Urinary bladder (tissue), 4 donors: ENCODE data around the gene MACROD2. TPM values are rescaled to one million over a fixed set of nuclear protein-coding genes. Genes with fewer than 3 reads are reported as not detected.

Experiments used
- DNase-seq: peaks from one replicate; pipeline ENCODE4 v3.0.0-alpha.2; 2015; ENCODE audit errors: extremely low spot score
- H3K27ac ChIP-seq: one replicate; pipeline ENCODE4 v1.5.1; 2013; ENCODE audit warnings: low read depth, mild to moderate bottlenecking, moderate library complexity
- H3K36me3 ChIP-seq: one replicate; pipeline ENCODE4 v1.6.1; 2013; ENCODE audit warnings: mild to moderate bottlenecking, moderate library complexity; ENCODE audit not compliant: insufficient read depth
- H3K4me1 ChIP-seq: one replicate; pipeline ENCODE4 v1.6.1; 2013; ENCODE audit warnings: mild to moderate bottlenecking, moderate library complexity; ENCODE audit not compliant: insufficient read depth
- H3K4me3 ChIP-seq: one replicate; pipeline ENCODE4 v1.5.1; 2013; ENCODE audit warnings: low read depth, low read length
- WGBS: extraction: QIAGEN DNeasy Blood & Tissue Kit; methylation state at CpG from one replicate; pipeline ENCODE4 v1.1.7; 2013; 5-methylcytosine and 5-hydroxymethylcytosine counted together
- polyA plus RNA-seq: library from polyadenylated mRNA; stranded (reverse); fragments of 200-250 nt; gene quantifications from one replicate; pipeline ENCODE4 v1.2.3, GENCODE V29; 2013
- total RNA-seq: library from RNA; depleted of rRNA; stranded (reverse); fragments of >200 nt; gene quantifications from one replicate; pipeline ENCODE4 v1.2.3, GENCODE V29; 2014
- donor health status: healthy with polysubstance abuse.
- donor health status: healthy.

The MACROD2 gene
- total and polyA plus RNA-seq, 2 donors, result 3.0 to 28.2 TPM

DNA sequence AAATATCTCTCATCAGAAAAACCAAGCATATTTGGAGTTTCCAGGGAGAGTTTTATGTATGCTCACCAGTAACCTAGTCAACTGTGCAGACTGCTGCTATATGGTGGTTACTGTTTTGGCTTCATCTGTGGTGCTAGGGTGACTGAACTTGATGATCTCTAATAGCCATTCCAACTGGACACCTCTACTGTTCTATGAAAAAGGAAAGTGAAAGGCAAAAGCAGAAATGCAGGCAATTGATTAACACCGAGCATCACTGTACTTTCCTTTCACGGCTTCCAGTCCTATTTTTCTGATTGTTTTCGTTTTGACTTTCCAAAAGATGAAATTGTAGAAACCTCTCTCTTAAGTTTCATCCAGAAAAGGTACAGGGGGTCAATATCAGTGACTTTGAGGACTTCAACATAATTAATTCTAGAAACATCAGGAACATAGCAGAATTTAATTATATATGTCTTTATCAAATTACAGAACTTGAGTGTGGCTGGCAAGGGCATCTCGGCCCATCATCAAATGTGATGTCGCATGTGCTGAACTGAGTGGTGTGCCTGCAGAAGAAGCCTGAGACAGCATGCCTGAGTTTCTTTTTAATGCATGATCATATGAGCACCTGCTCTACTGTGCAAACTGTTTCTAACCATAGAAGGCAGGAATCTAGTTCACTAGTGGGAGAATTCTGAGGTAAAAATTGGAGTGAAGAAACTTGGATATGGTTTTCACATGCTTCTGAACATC lies 806.4 kb downstream of the MACROD2 start:
- no peak for DNase-seq
- WGBS, result 96% methylated on average over 5 of the region's 5 CpGs
- Histone ChIP-seq H3K27ac (no peak overlapping the region), H3K36me3 (no peaks in the 10 kb centered on the region), H3K4me1 (no peaks in the 10 kb centered on the region), H3K4me3 (no peak overlapping the region)

DNA sequence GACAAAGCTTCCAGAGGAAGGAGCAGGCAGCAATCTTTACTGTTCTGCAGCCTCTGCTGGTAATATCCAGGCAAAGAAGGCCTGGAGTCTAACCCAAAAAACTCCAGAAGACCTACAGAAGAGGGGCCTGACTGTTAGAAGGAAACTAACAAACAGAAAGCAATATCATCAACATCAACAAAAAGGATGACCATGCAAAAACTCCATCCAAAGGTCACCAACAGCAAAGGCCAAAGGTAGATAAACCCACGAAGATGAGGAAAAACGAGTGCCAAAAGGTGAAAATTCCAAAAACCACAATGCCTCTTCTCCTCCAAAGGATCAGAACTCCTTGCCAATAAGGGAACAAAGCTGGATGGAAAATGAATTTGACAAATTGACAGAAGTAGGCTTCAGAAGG lies 811.9 kb downstream of the MACROD2 start:
- no peaks in the 10 kb centered on the region for H3K4me1 ChIP-seq
- H3K27ac ChIP-seq, result no peak overlapping the region
- DNase-seq, result no peak
- no peak overlapping the region for H3K4me3 ChIP-seq
- 85% methylated on average over 2 of the region's 2 CpGs for WGBS
- no peaks in the 10 kb centered on the region for H3K36me3 ChIP-seq

DNA sequence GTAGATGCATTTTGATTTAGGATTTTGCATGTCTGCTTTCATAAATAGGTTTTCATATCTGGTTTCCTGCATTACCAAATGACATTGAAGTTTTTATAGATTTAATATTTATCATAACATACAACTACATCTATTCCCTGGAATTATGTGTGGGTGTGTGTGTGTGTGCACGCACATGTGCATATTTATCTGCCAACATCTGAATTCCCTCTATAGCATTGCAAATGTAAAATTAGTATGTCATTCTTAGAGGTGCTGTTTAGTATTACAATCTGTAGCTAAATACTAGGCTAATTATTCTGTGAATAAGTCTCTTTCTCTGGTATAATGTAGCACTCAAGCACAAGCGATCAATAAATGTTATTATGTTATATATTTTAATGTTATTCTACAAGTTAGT lies 820.0 kb downstream of the MACROD2 start:
- H3K36me3 ChIP-seq, result no peaks in the 10 kb centered on the region
- no peaks in the 10 kb centered on the region for H3K4me1 ChIP-seq
- 90% methylated on average over 2 of the region's 2 CpGs for WGBS

DNA sequence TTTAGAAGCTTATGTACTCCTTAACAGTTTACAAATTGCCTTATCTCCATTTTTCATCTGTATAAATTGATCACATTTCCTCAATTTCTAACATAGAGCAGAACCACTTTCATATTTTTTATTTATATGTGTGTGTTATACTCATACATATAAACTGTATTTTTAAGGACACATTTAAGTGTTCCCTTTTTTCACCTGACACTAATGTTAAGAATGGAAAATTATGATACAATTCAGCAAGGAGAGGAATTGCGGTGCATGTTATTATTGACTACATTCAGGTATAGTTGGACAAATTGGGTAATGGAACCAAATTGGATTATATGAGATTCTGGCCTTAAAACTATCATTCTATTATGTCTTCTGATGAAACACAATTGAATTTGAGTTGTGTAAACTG lies 821.2 kb downstream of the MACROD2 start:
- Histone ChIP-seq H3K4me3 (no peak overlapping the region), H3K27ac (no peak overlapping the region), H3K4me1 (no peaks in the 10 kb centered on the region), H3K36me3 (no peaks in the 10 kb centered on the region)
- 99% methylated on average over 1 of the region's 1 CpG for WGBS
- no peak for DNase-seq

More for the DNA sequence above, 820.0 kb downstream of the MACROD2 start:
- Histone ChIP-seq H3K27ac (no peak overlapping the region), H3K4me3 (no peak overlapping the region)
- no peak for DNase-seq

DNA sequence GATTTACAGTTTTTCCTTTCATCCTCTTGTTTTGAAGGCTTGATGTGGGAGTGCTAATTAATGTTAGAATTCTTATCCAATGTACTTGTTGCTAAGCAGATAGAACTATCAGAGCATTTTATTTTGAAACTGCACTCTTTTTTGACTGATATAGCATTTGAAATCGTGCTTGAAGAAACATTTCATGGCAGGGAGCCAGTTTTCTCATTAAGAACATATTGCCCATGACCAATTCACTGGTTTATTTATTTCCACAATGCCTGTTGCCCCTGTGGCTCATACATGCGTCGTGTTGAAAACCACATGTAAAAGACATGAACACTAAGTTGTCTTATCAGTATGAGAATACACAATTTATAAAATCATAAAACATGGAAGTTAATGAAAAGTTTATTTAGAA lies 821.8 kb downstream of the MACROD2 start:
- Histone ChIP-seq H3K4me1 (no peaks in the 10 kb centered on the region), H3K27ac (no peak overlapping the region), H3K36me3 (no peaks in the 10 kb centered on the region), H3K4me3 (no peak overlapping the region)
- no peak for DNase-seq
- WGBS, result 50% methylated on average over 3 of the region's 3 CpGs

DNA sequence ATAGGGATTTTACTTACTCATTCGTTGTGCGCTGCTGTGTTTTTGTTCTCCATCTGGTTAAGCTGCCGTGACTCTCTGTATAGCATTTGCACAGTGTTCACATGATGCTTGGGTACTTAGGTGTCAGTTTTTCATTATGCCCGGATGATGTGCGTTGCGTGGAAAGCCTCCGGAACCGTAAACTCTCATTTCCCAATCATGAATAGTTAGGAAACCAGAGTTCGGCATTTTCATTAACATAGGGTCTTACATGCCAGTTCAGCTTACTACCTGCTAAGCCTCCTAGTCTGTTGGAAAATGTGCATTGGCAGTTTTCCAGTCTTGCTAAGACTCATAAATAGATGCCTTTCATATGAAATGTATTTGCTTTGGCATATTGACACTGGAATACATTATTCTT lies 825.5 kb downstream of the MACROD2 start:
- Histone ChIP-seq H3K4me3 (no peak overlapping the region), H3K27ac (no peak overlapping the region), H3K4me1 (no peaks in the 10 kb centered on the region), H3K36me3 (no peaks in the 10 kb centered on the region)
- DNase-seq, result no peak
- 84% methylated on average over 9 of the region's 9 CpGs for WGBS

DNA sequence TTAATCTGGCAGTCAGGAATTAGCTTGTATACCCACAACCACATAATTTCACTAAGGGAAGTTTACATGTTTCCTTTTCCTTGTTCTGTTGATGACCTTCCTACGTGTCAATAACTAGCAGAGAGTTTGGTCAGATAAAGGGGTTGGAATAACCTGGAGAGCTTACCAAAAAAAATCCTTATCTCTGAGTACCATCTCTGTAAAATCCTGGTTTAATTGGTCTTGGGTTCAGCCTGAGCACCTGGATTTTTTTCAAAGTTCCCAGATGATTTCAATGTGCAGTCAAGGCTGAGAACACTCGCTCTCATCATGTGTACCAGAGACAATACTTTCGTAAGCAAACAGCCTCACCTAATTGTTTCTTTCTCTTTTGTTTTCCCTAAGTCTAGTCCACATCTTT lies 825.9 kb downstream of the MACROD2 start:
- H3K36me3 ChIP-seq, result no peaks in the 10 kb centered on the region
- no peaks in the 10 kb centered on the region for H3K4me1 ChIP-seq
- 86% methylated on average over 3 of the region's 3 CpGs for WGBS
- H3K27ac ChIP-seq, result no peak overlapping the region
- DNase-seq, result no peak
- no peak overlapping the region for H3K4me3 ChIP-seq

DNA sequence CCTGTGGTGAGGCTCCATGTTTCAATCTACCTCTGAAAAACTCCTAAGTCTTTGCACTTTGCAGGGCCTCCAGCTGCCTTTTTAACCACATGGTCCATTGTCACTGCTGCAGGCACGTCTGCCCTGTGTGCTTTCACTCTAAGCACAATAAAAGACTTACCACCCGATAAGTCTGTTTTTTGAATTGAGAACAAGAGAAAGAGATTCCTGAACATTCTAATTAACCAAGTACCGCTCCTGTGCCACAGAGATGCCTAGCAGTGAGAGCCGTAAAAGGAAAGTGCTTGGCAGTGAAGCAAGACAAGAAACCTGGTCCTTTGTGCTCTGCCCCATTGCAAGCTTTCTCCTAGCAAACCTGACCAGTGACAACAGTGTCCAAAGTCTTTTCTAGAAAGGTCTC lies 829.7 kb downstream of the MACROD2 start:
- no peak overlapping the region for H3K4me3 ChIP-seq
- no peaks in the 10 kb centered on the region for H3K4me1 ChIP-seq
- no peak for DNase-seq
- WGBS, result 90% methylated on average over 4 of the region's 4 CpGs
- H3K27ac ChIP-seq, result no peak overlapping the region
- no peaks in the 10 kb centered on the region for H3K36me3 ChIP-seq

DNA sequence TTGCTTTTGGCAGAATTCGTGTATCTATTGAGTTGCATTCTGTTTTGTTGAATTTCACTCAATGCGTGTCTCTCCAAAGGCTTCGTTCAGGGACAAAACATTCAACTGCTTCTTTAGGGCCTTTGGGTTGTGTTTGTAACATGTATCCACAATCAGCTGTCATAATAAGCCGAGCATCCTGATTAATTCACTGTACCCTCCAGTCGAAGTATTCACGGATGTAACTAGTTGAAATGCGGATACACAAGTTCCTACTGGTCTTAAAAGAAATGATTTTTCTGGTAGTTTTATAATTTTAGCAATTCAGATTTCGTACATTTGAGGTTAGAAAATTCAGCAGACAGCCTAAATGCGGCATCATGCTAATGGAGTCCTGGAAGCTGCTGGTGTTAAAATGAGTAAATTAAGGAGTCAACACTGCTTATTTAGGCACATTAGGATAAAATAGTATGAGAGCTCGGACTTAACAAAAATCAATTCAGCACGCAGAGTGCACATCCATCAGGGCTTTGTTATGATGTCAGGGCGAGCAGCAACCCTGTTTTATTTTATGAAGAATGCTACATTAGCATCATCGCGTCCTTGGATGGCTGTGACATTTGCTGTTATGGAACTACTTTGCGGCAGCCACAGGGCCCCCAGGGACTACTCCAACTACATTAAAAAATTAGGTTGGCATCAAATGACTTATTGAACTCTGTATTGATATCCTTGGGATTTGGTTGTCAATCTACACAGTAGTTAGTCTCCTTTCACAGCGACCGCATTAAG lies 831.4 kb downstream of the MACROD2 start:
- Histone ChIP-seq H3K4me3 (no peak overlapping the region), H3K27ac (no peak overlapping the region), H3K4me1 (no peaks in the 10 kb centered on the region), H3K36me3 (no peaks in the 10 kb centered on the region)
- WGBS, result 88% methylated on average over 17 of the region's 17 CpGs
- no peak for DNase-seq

DNA sequence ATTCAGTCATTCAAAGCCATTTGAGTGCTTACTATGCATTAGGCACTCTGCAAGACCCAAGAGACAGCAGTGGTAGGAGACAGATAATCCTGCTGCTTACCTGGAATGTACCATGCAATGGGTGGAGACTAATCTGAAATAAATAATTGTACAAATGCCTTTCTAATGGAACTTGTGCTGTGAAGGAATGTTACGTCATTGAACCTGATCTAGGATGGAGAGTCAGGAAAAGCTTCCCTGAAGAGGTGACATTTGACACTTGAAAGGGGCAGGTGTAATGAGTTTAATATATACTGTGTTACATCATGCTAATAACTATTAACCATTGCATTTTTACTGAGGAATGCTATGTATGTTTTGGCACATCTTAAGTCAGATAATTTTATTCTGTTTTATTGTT lies 833.1 kb downstream of the MACROD2 start:
- DNase-seq, result no peak
- Histone ChIP-seq H3K36me3 (no peaks in the 10 kb centered on the region), H3K4me3 (no peak overlapping the region), H3K4me1 (no peaks in the 10 kb centered on the region), H3K27ac (no peak overlapping the region)
- WGBS, result 88% methylated on average over 1 of the region's 1 CpG

DNA sequence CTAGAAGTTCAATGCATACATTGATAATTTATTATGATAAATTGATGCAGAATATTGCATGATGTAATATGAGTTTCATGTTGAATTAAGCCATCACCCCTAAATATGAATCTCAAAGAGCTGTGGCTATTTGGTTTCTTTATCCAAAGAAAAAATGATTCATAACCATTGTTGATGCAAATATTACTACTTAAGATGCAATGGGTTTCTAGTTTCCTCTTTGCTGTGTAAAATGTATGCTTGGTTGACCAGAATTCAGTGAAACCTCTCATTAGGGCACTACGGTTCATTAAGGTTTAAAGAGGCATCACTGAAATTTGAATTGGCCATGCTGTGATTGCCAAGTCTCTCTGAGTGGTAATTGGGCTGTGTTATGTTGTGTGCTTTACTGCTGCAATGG lies 834.6 kb downstream of the MACROD2 start:
- no peak overlapping the region for H3K27ac ChIP-seq
- no peaks in the 10 kb centered on the region for H3K36me3 ChIP-seq
- no peak for DNase-seq
- 92% methylated on average over 1 of the region's 1 CpG for WGBS
- H3K4me3 ChIP-seq, result no peak overlapping the region
- H3K4me1 ChIP-seq, result no peaks in the 10 kb centered on the region

DNA sequence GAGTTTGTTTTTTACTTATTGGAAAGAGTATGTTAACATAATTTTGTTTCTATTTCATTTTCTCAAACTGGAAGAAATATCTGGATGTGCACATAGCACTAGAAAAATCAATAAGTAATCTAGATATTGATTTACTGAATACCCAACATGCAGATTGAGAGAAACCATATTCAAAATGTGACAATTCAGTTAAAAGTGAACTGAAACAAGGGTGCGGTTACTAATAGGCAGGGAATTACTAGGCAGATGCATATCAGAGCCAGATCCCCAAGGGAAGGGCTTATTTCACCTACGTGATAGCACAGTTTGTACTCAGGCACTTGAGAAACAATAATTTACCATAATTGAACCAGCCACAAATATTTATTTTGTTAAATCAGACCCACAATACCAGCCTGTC lies 835.1 kb downstream of the MACROD2 start:
- Histone ChIP-seq H3K4me1 (no peaks in the 10 kb centered on the region), H3K4me3 (no peak overlapping the region), H3K36me3 (no peaks in the 10 kb centered on the region), H3K27ac (no peak overlapping the region)
- no peak for DNase-seq
- WGBS, result 88% methylated on average over 2 of the region's 2 CpGs

DNA sequence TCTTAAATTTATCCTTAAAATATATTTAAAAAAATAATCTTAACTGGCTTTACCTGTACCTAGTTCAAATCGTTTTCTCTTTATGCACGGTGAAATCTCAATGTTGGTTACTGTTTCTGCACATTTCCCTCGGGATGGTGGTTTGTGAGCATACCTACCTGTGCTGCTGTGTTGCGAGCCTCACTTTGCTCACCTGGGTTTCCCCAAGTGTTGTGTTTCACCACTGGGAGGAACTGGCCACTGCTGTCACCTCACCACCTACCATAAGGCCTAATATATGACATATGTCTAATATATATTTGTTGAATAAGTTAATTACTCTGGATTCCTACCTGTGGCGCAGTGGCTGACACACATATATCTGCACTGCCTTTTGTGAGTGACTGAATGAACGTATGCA lies 835.6 kb downstream of the MACROD2 start:
- DNase-seq, result no peak
- no peak overlapping the region for H3K27ac ChIP-seq
- WGBS, result 85% methylated on average over 6 of the region's 6 CpGs
- no peaks in the 10 kb centered on the region for H3K4me1 ChIP-seq
- no peak overlapping the region for H3K4me3 ChIP-seq
- no peaks in the 10 kb centered on the region for H3K36me3 ChIP-seq

DNA sequence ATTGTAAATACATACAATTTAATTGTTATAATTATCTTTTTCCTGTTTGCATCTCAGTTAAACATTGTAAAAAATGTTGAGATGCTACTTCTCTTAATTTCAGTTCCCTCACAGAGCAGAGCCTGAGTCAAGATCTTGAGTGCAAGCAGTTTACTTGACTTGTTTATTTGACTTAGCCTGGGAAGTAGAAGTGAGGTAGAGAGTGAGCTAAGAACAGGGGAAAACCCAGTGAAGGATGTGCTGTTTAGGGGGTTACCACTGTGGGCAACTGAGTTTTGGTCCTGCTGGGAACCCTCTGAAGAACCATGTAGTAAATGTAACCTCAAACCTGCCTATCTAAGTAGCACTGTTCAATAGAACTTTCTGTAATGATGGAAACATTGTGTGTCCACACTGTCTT lies 837.3 kb downstream of the MACROD2 start:
- Histone ChIP-seq H3K4me1 (no peaks in the 10 kb centered on the region), H3K36me3 (no peaks in the 10 kb centered on the region), H3K4me3 (no peak overlapping the region), H3K27ac (no peak overlapping the region)
- DNase-seq, result no peak
